SK-N-SH treated with all-trans-retinoic acid at 6 μM for 48 hours (cell line): ENCODE results near the gene CTBS.

Source experiments
- ATAC-seq: fragments of 200-7000 bp; cut with Tn5 transposase; 3 replicates; pipeline ENCODE4 v1.9.1; 2020; ENCODE audit warnings: mild to moderate bottlenecking, moderate library complexity
- ARNTL ChIP-seq: fragments of 450-650 bp; formaldehyde crosslinking; IDR thresholded peaks from 2 replicates; pipeline ENCODE4 v1.5.0; 2020; ENCODE audit warnings: low read depth, mild to moderate bottlenecking, moderate library complexity, borderline replicate concordance
- BACH2 ChIP-seq: fragments of 250-450 bp; sonication (Bioruptor Pico); IDR thresholded peaks from 2 replicates; pipeline ENCODE4 v1.9.0; 2021; ENCODE audit warnings: mild to moderate bottlenecking, borderline replicate concordance
- ESRRG ChIP-seq: fragments of 250-450 bp; sonication (Bioruptor Pico); IDR thresholded peaks from 2 replicates; pipeline ENCODE4 v1.6.1; 2021; ENCODE audit warnings: mild to moderate bottlenecking
- GLIS3 ChIP-seq: fragments of 250-450 bp; sonication (Bioruptor Pico); IDR thresholded peaks from 2 replicates; pipeline ENCODE4 v1.5.0; 2020; ENCODE audit warnings: mild to moderate bottlenecking, moderate library complexity
- ISL1 ChIP-seq: fragments of 250-450 bp; sonication (Bioruptor Pico); IDR thresholded peaks from 2 replicates; pipeline ENCODE4 v2.1.2; 2022; ENCODE audit warnings: mild to moderate bottlenecking, moderate library complexity
- OSR1 ChIP-seq: fragments of 250-450 bp; sonication (Bioruptor Pico); IDR thresholded peaks from 2 replicates; pipeline ENCODE4 v1.8.0; 2022; ENCODE audit warnings: moderate library complexity, mild to moderate bottlenecking, inconsistent platforms
- PPARA ChIP-seq: fragments of 250-450 bp; sonication (Bioruptor Pico); IDR thresholded peaks from 2 replicates; pipeline ENCODE4 v1.5.0; 2020; ENCODE audit warnings: mild to moderate bottlenecking, borderline replicate concordance
- RARB ChIP-seq: fragments of 250-450 bp; sonication (Bioruptor Pico); IDR thresholded peaks from 2 replicates; pipeline ENCODE4 v1.8.0; 2021; ENCODE audit warnings: mild to moderate bottlenecking, moderate library complexity
- SNAI2 ChIP-seq: fragments of 250-450 bp; sonication (Bioruptor Pico); IDR thresholded peaks from 2 replicates; pipeline ENCODE4 v1.5.0; 2020; ENCODE audit warnings: mild to moderate bottlenecking, moderate library complexity
- TCF4 ChIP-seq: fragments of 250-450 bp; sonication (Bioruptor Pico); IDR thresholded peaks from 2 replicates; pipeline ENCODE4 v1.8.0; 2021; ENCODE audit warnings: mild to moderate bottlenecking, moderate library complexity, borderline replicate concordance
- TOX ChIP-seq: fragments of 250-450 bp; sonication (Bioruptor Pico); IDR thresholded peaks from 2 replicates; pipeline ENCODE4 v1.8.0; 2021; ENCODE audit warnings: mild to moderate bottlenecking, moderate library complexity, borderline replicate concordance
- ZC3H10 ChIP-seq: fragments of 250-450 bp; sonication (Bioruptor Pico); IDR thresholded peaks from 2 replicates; pipeline ENCODE4 v1.5.1; 2021; ENCODE audit warnings: mild to moderate bottlenecking, moderate library complexity
- ZFP3 ChIP-seq: fragments of 250-450 bp; sonication (Bioruptor Pico); IDR thresholded peaks from 2 replicates; pipeline ENCODE4 v1.5.0; 2020; ENCODE audit warnings: mild to moderate bottlenecking, moderate library complexity
- ZFP30 ChIP-seq: fragments of 450-650 bp; formaldehyde crosslinking; IDR thresholded peaks from 2 replicates; pipeline ENCODE4 v1.5.0; 2022; ENCODE audit warnings: mild to moderate bottlenecking, moderate library complexity
- ZNF565 ChIP-seq: fragments of 450-650 bp; formaldehyde crosslinking; conservative IDR thresholded peaks from 2 replicates; pipeline ENCODE4 v1.5.0; 2020; ENCODE audit warnings: low read depth, mild to moderate bottlenecking, moderate library complexity
- ZNF70 ChIP-seq: fragments of 450-650 bp; formaldehyde crosslinking; IDR thresholded peaks from 2 replicates; pipeline ENCODE4 v1.5.0; 2020; ENCODE audit warnings: mild to moderate bottlenecking, moderate library complexity
- ZNF8 ChIP-seq: fragments of 450-650 bp; formaldehyde crosslinking; IDR thresholded peaks from 2 replicates; pipeline ENCODE4 v1.5.0; 2020; ENCODE audit warnings: mild to moderate bottlenecking, moderate library complexity
- TF ChIP-seq, protein P1 (sequence below): fragments of 250-450 bp; sonication (Bioruptor Pico); IDR thresholded peaks from 2 replicates; pipeline ENCODE4 v1.5.0; 2020; ENCODE audit warnings: mild to moderate bottlenecking, moderate library complexity
- TF ChIP-seq, protein P2 (sequence below): fragments of 250-450 bp; sonication (Bioruptor Pico); IDR thresholded peaks from 2 replicates; pipeline ENCODE4 v1.8.0; 2021; ENCODE audit warnings: low read depth, mild to moderate bottlenecking, moderate library complexity, borderline replicate concordance
- TF ChIP-seq, protein P3 (sequence below): fragments of 250-450 bp; sonication (Bioruptor Pico); IDR thresholded peaks from 2 replicates; pipeline ENCODE4 v1.5.1; 2021; ENCODE audit warnings: mild to moderate bottlenecking, moderate library complexity
- TF ChIP-seq, protein P4 (sequence below): fragments of 250-450 bp; sonication (Bioruptor Pico); IDR thresholded peaks from 2 replicates; pipeline ENCODE4 v1.8.0; 2020; ENCODE audit warnings: mild to moderate bottlenecking, moderate library complexity, borderline replicate concordance
- TF ChIP-seq, protein P5 (sequence below): fragments of 250-450 bp; sonication (Bioruptor Pico); IDR thresholded peaks from 2 replicates; pipeline ENCODE4 v1.5.1; 2020; ENCODE audit warnings: low read depth, mild to moderate bottlenecking, moderate library complexity

Gene CTBS

DNA sequence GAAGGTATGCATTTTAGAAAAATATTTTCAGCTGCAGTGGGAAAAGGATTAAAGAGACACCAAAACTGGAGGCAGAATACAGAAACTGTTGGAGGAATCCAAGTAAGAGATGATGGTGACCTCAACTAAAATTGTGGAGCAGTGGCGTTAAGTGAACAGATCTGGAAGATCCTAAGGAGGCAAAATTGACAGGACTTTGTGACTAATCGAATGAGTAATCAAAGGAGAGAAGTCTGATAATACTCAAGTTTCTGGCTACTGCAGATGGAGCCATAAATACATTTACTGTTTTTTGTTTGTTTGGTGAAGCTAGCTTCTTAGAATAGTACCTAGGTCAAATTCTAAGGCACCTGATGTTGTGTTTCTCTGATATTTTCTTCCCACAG, 3.1 kb downstream of the CTBS start:
- TF ChIP-seq SNAI2 (no peak), TOX (CRISPR knock-in tag) (no peak), TCF4 (CRISPR knock-in tag) (no peak), ZNF70 (CRISPR knock-in tag) (no peak), ZFP3 (CRISPR knock-in tag) (no peak), BACH2 (CRISPR knock-in tag) (no peak), ISL1 (CRISPR knock-in tag) (no peak), GLIS3 (no peak), RARB (no peak), OSR1 (no peak), ARNTL (no peak)
- TF ChIP-seq, protein P1, sequence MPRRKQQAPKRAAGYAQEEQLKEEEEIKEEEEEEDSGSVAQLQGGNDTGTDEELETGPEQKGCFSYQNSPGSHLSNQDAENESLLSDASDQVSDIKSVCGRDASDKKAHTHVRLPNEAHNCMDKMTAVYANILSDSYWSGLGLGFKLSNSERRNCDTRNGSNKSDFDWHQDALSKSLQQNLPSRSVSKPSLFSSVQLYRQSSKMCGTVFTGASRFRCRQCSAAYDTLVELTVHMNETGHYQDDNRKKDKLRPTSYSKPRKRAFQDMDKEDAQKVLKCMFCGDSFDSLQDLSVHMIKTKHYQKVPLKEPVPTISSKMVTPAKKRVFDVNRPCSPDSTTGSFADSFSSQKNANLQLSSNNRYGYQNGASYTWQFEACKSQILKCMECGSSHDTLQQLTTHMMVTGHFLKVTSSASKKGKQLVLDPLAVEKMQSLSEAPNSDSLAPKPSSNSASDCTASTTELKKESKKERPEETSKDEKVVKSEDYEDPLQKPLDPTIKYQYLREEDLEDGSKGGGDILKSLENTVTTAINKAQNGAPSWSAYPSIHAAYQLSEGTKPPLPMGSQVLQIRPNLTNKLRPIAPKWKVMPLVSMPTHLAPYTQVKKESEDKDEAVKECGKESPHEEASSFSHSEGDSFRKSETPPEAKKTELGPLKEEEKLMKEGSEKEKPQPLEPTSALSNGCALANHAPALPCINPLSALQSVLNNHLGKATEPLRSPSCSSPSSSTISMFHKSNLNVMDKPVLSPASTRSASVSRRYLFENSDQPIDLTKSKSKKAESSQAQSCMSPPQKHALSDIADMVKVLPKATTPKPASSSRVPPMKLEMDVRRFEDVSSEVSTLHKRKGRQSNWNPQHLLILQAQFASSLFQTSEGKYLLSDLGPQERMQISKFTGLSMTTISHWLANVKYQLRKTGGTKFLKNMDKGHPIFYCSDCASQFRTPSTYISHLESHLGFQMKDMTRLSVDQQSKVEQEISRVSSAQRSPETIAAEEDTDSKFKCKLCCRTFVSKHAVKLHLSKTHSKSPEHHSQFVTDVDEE (CRISPR knock-in tag), result no peak
- no peak for ATAC-seq

DNA sequence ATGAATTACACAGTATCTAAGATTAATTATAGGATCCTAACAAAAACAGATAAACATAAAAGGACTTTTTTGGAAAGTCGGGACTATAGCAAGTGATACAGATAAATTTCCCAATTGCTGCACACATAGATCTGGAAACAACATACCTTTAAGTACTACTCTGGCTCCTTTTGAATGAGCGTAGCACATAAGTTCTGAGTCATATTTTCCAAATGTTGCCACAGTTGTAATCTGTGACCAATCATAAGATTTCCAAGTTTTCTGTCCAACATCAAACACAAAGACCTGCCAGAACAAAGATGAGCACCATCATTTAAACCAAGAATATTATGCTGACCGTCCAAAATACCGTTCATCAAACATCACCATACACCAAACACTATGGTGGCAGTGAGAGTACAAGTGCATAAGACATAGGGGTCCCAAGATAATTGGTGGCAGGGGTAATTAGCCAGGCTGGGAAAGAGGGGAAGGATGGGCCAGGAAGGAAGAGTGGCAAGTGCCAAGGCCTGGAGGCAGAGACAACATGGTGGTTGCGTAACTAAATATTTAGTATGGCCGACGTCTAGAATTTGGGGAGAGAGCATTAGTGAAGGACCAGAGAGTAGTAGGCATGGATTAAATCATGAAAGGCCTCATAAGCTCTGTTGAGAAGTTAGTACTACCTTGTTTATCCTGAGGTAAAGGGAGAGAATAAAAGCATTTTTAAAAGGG, 3.6 kb downstream of the CTBS start:
- no peak for ATAC-seq
- TF ChIP-seq ZC3H10 (CRISPR knock-in tag) (no peak), ZNF8 (CRISPR knock-in tag) (no peak), TOX (CRISPR knock-in tag) (no peak), ARNTL (no peak), ESRRG (CRISPR knock-in tag) (no peak), SNAI2 (no peak), PPARA (CRISPR knock-in tag) (no peak), OSR1 (no peak), ZNF565 (CRISPR knock-in tag) (no peak), ZFP3 (CRISPR knock-in tag) (no peak), ZNF70 (CRISPR knock-in tag) (no peak), GLIS3 (no peak), ZFP30 (CRISPR knock-in tag) (no peak), ISL1 (CRISPR knock-in tag) (no peak)
- TF ChIP-seq, protein P2, sequence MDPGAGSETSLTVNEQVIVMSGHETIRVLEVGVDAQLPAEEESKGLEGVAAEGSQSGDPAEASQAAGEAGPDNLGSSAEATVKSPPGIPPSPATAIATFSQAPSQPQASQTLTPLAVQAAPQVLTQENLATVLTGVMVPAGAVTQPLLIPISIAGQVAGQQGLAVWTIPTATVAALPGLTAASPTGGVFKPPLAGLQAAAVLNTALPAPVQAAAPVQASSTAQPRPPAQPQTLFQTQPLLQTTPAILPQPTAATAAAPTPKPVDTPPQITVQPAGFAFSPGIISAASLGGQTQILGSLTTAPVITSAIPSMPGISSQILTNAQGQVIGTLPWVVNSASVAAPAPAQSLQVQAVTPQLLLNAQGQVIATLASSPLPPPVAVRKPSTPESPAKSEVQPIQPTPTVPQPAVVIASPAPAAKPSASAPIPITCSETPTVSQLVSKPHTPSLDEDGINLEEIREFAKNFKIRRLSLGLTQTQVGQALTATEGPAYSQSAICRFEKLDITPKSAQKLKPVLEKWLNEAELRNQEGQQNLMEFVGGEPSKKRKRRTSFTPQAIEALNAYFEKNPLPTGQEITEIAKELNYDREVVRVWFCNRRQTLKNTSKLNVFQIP (CRISPR knock-in tag), result no peak
- TF ChIP-seq, protein P3, sequence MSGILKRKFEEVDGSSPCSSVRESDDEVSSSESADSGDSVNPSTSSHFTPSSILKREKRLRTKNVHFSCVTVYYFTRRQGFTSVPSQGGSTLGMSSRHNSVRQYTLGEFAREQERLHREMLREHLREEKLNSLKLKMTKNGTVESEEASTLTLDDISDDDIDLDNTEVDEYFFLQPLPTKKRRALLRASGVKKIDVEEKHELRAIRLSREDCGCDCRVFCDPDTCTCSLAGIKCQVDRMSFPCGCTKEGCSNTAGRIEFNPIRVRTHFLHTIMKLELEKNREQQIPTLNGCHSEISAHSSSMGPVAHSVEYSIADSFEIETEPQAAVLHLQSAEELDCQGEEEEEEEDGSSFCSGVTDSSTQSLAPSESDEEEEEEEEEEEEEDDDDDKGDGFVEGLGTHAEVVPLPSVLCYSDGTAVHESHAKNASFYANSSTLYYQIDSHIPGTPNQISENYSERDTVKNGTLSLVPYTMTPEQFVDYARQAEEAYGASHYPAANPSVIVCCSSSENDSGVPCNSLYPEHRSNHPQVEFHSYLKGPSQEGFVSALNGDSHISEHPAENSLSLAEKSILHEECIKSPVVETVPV (CRISPR knock-in tag), result no peak
- TF ChIP-seq, protein P4, sequence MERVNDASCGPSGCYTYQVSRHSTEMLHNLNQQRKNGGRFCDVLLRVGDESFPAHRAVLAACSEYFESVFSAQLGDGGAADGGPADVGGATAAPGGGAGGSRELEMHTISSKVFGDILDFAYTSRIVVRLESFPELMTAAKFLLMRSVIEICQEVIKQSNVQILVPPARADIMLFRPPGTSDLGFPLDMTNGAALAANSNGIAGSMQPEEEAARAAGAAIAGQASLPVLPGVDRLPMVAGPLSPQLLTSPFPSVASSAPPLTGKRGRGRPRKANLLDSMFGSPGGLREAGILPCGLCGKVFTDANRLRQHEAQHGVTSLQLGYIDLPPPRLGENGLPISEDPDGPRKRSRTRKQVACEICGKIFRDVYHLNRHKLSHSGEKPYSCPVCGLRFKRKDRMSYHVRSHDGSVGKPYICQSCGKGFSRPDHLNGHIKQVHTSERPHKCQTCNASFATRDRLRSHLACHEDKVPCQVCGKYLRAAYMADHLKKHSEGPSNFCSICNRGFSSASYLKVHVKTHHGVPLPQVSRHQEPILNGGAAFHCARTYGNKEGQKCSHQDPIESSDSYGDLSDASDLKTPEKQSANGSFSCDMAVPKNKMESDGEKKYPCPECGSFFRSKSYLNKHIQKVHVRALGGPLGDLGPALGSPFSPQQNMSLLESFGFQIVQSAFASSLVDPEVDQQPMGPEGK (CRISPR knock-in tag), result no peak
- TF ChIP-seq, protein P5, sequence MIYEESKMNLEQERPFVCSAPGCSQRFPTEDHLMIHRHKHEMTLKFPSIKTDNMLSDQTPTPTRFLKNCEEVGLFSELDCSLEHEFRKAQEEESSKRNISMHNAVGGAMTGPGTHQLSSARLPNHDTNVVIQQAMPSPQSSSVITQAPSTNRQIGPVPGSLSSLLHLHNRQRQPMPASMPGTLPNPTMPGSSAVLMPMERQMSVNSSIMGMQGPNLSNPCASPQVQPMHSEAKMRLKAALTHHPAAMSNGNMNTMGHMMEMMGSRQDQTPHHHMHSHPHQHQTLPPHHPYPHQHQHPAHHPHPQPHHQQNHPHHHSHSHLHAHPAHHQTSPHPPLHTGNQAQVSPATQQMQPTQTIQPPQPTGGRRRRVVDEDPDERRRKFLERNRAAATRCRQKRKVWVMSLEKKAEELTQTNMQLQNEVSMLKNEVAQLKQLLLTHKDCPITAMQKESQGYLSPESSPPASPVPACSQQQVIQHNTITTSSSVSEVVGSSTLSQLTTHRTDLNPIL, result no peak
- TF ChIP-seq, protein P1 (CRISPR knock-in tag), result no peak
